ENCODE measurements around the gene TTLL3. TPM values are rescaled to one million over a fixed set of nuclear protein-coding genes. Genes with fewer than 3 reads are reported as not detected.

TTLL3 gene
- total and polyA plus RNA-seq, 2 of the 8 experiments (the other 6 are each of a cell fraction or from before 2014, with no cell fraction given), result 5.9 to 8.9 TPM

DNA sequence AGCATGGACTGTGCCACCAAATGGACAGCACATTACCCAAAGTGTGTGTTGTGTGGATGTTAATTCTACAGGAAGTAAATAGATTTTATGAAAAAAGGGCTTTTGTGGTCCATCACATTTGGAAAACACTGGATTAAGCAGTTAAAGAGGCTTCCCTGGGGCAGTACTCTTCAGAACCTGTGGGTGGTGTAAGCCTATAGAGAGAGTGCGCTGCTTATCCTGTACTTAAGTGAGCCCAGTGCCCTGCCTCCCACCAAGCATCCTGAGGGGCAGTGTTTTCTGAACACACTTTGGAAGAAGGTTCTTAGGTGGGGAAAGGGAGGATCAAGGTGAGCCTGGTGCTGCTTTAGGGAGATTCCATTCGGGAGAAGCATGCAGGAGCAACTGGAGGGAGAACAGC, 10.9 kb downstream of the TTLL3 start:
- Histone ChIP-seq H3K4ac (replicated peaks; ENCODE audit: insufficient read length, low read depth, low read length) (no peak overlapping the region), H2BK12ac (ENCODE audit: low read depth, low read length) (no peak overlapping the region)

More for the DNA sequence above, 10.9 kb downstream of the TTLL3 start:
- H4K5ac ChIP-seq (ENCODE audit: insufficient read length, low read depth, low read length), result no peak overlapping the region
- H2BK120ac ChIP-seq (replicated peaks; ENCODE audit: low read depth, low read length), result no peak overlapping the region
- H4K91ac ChIP-seq (replicated peaks; ENCODE audit: insufficient read length, low read length), result no peak overlapping the region
- no peak overlapping the region for H3K14ac ChIP-seq (ENCODE audit: insufficient read length)
- no peak overlapping the region for H2BK15ac ChIP-seq (ENCODE audit: low read length)
- no peak overlapping the region for H3K27ac ChIP-seq (ENCODE audit: low read depth, low read length)
- no peak overlapping the region for H3K18ac ChIP-seq (ENCODE audit: extremely low read depth, low read length)
- ChIA-PET CTCF (ENCODE audit: partially characterized antibody) (interaction anchor here (0.7 to 5.7 kb wide), 17 partner anchors 9 to 417 kb away, joined by 3 to 30 read pairs (median 4); partner anchors contain the start of gene TTLL3), POLR2A (ENCODE audit: partially characterized antibody) (interaction anchor here (1.0 to 2.5 kb wide), 2 partner anchors 12 to 112 kb away, joined by 3 to 9 read pairs; partner anchors contain the start of gene CRELD1)
- WGBS, 2 experiments (ENCODE audit: extremely low coverage in 1 of 2, insufficient coverage in 1 of 2, insufficient read length in 1 of 2, insufficient replicate concordance in 2 of 2, low coverage in 1 of 2, low lambda C conversion rate in 2 of 2, missing lambda C conversion rate in 1 of 2), result 39% methylated on average over 2 of the region's 2 CpGs; no CpG with 5 or more reads in 1 of the 2 experiments
- H2AFZ ChIP-seq (ENCODE audit: low read length), result no peak overlapping the region
- no peak overlapping the region for H3K4me2 ChIP-seq (ENCODE audit: insufficient read depth in 1 of 2, low read depth in 2 of 2, low read length in 2 of 2)
- H3K27me3 ChIP-seq (replicated peaks in 1 of 4; ENCODE audit: control insufficient read depth in 3 of 4, extremely low read depth in 1 of 4, insufficient read depth in 3 of 4, low read length in 3 of 4), result no peaks in the 10 kb centered on the region; a peak in 1 of 7 replicates
- no peaks in the 10 kb centered on the region for H4K20me1 ChIP-seq (replicated peaks in 1 of 2; ENCODE audit: control insufficient read depth in 1 of 2, insufficient read depth in 2 of 2, low read length in 2 of 2)
- FAIRE-seq, result peak; percentile 60
- TF ChIP-seq JUN (IDR thresholded peaks at IDR 0.05; ENCODE audit: low read depth, low read length) (no peak), ZNF274 (IDR thresholded peaks at IDR 0.05; ENCODE audit: borderline replicate concordance, extremely low read depth, low read length) (no peak), SIX5 (IDR thresholded peaks at IDR 0.05; ENCODE audit: low read depth, low read length) (no peak), RAD21 (IDR thresholded peaks at IDR 0.05 in 1 of 2, conservative IDR thresholded peaks at IDR 0.05 in 1 of 2; ENCODE audit: low read depth in 2 of 2, low read length in 2 of 2) (peak; percentile 58 to 64), FOSL1 (IDR thresholded peaks at IDR 0.05; ENCODE audit: insufficient read depth, low read depth, low read length) (no peak), RNF2 (IDR thresholded peaks at IDR 0.05; ENCODE audit: borderline replicate concordance, low read depth, low read length, missing control alignments, poor library complexity, severe bottlenecking) (no peak)
- TF ChIP-seq, protein P1, sequence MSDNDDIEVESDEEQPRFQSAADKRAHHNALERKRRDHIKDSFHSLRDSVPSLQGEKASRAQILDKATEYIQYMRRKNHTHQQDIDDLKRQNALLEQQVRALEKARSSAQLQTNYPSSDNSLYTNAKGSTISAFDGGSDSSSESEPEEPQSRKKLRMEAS (IDR thresholded peaks at IDR 0.05), result no peak
- TF ChIP-seq, protein P2, sequence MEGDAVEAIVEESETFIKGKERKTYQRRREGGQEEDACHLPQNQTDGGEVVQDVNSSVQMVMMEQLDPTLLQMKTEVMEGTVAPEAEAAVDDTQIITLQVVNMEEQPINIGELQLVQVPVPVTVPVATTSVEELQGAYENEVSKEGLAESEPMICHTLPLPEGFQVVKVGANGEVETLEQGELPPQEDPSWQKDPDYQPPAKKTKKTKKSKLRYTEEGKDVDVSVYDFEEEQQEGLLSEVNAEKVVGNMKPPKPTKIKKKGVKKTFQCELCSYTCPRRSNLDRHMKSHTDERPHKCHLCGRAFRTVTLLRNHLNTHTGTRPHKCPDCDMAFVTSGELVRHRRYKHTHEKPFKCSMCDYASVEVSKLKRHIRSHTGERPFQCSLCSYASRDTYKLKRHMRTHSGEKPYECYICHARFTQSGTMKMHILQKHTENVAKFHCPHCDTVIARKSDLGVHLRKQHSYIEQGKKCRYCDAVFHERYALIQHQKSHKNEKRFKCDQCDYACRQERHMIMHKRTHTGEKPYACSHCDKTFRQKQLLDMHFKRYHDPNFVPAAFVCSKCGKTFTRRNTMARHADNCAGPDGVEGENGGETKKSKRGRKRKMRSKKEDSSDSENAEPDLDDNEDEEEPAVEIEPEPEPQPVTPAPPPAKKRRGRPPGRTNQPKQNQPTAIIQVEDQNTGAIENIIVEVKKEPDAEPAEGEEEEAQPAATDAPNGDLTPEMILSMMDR (IDR thresholded peaks at IDR 0.05; ENCODE audit: control extremely low read depth in 1 of 3, insufficient read depth in 1 of 3, low read depth in 1 of 3, low read length in 3 of 3), result peak; percentile 34 to 66 (median 58)
- no peak overlapping the region for H2BK5ac ChIP-seq (ENCODE audit: low read depth, low read length)
- no peaks in the 10 kb centered on the region; the same call in 1 of the 2 replicates for H3K23me2 ChIP-seq (ENCODE audit: low read depth, low read length)
- H4K8ac ChIP-seq (ENCODE audit: extremely low read depth, insufficient read depth, low read length), result no peak overlapping the region
- H3K79me1 ChIP-seq (ENCODE audit: low read depth, low read length), result no peaks in the 10 kb centered on the region
- no peak overlapping the region for H2BK20ac ChIP-seq (ENCODE audit: low read length)
- H3K23ac ChIP-seq (ENCODE audit: insufficient read length), result no peak overlapping the region
- peaks cover 0 to 5% (median 2%) of the 10 kb centered on the region in 4 experiments; a peak in 2 of 7 replicates for H3K4me1 ChIP-seq (replicated peaks in 1 of 4; ENCODE audit: control insufficient read depth in 3 of 4, insufficient read depth in 4 of 4, low read length in 3 of 4)
- H3K36me3 ChIP-seq (ENCODE audit: control insufficient read depth in 2 of 4, insufficient read depth in 4 of 4, low read length in 3 of 4), result no peaks in the 10 kb centered on the region
- no peaks in the 10 kb centered on the region for H3K79me2 ChIP-seq (ENCODE audit: control insufficient read depth in 1 of 2, insufficient read depth in 2 of 2, low read length in 2 of 2)
- H3K9me3 ChIP-seq (ENCODE audit: insufficient read depth in 2 of 2, low read depth in 1 of 2, low read length in 1 of 2), result no peaks in the 10 kb centered on the region
- no peak overlapping the region for H3K4me3 ChIP-seq (ENCODE audit: extremely low read depth in 1 of 4, insufficient read depth in 2 of 4, low read depth in 3 of 4, low read length in 4 of 4)
- no peak for DNase-seq (ENCODE audit: low read depth in 1 of 2, low spot score in 2 of 2)
- H3K9ac ChIP-seq (replicated peaks in 1 of 4; ENCODE audit: extremely low read depth in 1 of 4, low read depth in 3 of 4, low read length in 3 of 4), result no peak overlapping the region
- no peak overlapping the region for H2AK5ac ChIP-seq (ENCODE audit: low read depth, low read length)
- H3K56ac ChIP-seq (replicated peaks; ENCODE audit: insufficient read length, low read depth, low read length), result no peak overlapping the region

Measured in H1 (cell line).